GM19438 (cell line): ENCODE measurements around the gene CRAMP1.

Experiments used
- ATAC-seq: cut with Tn5 transposase; IDR thresholded peaks from one replicate; pipeline ENCODE4 v1.9.1; 2021; ENCODE audit warnings: low read depth; ENCODE audit not compliant: unreplicated experiment

The CRAMP1 gene

GRCh38 chr16:1632638-1632970 lies 20.4 kb downstream of the CRAMP1 start:
- no peak for ATAC-seq

- no peak for ATAC-seq
Measured at GRCh38 chr16:1633310-1633709, 21.1 kb downstream of the CRAMP1 start.

DNA sequence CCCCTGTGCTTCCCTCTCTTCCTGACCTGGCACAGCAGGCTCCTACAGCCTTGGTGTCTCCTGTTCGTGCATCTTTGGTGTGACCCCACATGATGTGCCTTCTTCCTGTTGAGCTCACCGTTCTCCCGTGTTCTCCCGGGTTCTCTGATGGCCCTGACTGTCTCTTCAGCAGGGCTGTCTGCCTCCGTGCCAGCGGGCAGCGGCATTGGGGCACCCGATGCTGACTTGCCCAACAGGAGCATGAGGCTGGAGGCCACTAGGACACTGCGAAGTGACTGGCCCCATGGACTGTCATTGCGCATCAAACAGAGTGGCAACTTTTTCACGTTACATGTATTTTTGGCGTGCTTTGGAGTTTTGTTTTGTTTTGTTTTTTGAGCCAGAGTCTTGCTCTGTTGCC lies 22.4 kb downstream of the CRAMP1 start:
- ATAC-seq: no peak

GRCh38 chr16:1635070-1635469 lies 22.9 kb downstream of the CRAMP1 start:
- no peak for ATAC-seq

DNA sequence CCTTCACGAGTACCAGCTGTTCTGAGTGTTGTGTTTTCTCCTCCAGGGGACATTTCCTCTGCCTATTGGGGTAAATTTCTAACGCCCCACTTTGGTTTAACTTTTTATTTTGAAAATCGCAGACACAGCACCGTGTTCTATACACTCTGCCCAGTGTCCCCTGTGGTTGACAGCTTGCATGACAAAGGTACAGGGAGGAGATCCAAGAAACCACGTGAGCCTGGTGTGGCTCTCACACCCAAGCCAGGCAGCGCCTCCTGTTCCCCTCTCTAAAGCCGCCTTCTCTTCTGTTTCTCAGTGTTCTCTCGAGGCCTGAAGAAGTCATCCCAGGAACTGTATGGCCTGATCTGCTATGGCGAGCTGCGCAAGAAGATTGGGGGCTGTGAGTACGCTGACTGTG lies 25.4 kb downstream of the CRAMP1 start:
- no peak for ATAC-seq

GRCh38 chr16:1638757-1639156 lies 26.6 kb downstream of the CRAMP1 start:
- ATAC-seq: no peak

GRCh38 chr16:1639282-1639681 lies 27.1 kb downstream of the CRAMP1 start:
- ATAC-seq: no peak

DNA sequence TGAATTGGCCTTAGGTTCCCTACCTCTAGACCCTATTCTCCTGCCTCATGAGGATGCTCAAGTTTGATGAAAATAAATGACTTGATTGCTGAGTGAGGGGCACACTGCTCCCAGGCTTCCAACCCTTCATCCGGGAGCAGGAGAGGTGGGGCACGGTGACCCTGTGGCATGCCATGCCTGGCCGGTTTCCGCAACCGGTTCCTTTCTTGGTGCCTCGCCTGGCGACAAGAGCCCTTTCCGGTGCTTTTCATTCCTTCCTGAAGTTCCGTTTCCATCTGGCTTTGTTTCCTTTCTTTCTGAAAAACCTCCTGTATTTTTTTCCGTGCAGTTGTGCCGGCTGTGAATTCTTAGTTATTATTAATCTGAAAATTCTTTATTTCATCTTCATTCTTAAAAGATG lies 27.7 kb downstream of the CRAMP1 start:
- ATAC-seq: no peak

GRCh38 chr16:1640261-1640941 lies 28.2 kb downstream of the CRAMP1 start:
- ATAC-seq: no peak

GRCh38 chr16:1641261-1641660 lies 29.1 kb downstream of the CRAMP1 start:
- no peak for ATAC-seq

DNA sequence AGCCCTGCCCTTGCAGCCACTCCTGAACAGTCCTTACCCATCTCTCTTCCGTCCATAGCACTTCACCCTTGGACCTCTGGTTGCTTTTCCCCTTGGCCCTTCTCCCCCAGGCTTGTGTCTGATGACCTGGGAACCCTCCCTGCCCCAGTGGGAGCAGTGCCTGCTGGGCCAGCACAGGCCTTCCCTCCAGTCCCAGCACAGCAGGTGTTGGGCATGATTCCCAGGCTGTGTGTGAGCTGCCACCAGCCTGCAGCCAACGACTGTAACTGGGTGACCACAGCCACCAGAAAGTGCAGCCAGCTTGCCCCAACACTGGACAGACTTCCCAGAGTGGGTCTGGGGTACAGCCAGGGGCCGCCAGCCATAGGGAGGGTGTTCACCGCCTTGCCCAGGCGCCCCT lies 30.0 kb downstream of the CRAMP1 start:
- no peak for ATAC-seq

- ATAC-seq: no peak
Measured at GRCh38 chr16:1642753-1643152, 30.6 kb downstream of the CRAMP1 start.

GRCh38 chr16:1643521-1643920 lies 31.4 kb downstream of the CRAMP1 start:
- ATAC-seq: no peak

GRCh38 chr16:1645914-1646525 lies 33.9 kb downstream of the CRAMP1 start:
- ATAC-seq: no peak

- no peak for ATAC-seq
Measured at GRCh38 chr16:1647856-1648255, 35.7 kb downstream of the CRAMP1 start.

DNA sequence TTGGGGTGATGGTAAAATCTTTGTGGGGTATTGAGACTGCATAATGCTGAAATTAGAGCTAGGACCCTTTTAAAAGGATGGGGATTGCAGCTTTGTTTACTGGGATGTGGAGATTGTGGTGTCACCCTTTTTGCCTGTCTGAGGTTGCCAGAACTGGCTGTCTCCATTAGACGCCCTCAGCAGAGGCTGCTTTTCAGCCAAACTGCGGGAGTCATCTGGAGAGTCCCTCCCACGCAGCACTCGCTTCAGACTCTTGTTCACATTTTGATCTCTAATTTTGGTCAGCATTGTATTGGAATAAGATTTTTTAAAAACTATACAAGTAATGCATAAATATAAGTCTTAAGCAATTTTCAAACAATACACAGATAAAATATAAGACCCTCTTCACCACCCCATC lies 38.0 kb downstream of the CRAMP1 start:
- no peak for ATAC-seq

GRCh38 chr16:1651094-1651973 lies 39.2 kb downstream of the CRAMP1 start:
- ATAC-seq: no peak

GRCh38 chr16:1651974-1652312 lies 39.8 kb downstream of the CRAMP1 start:
- no peak for ATAC-seq

DNA sequence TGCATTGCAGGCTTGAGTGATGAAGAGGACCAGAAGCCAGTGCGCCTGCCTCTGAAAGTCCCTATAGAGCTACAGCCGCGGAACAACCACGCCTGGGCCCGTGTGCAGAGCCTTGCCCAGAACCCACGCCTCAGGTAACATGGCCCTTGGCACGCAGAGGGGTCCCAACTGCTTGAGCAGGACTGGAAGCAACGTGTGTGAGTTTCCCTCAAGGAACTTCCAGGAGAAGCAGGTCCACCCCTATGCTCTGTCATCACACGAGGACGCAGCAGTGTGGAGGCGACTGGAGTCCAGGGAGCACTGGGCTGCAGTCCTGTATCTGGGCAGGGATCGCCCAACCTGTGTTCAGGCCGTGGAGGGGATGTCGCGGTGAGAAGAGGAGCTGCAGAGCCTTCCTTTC lies 40.9 kb downstream of the CRAMP1 start:
- no peak for ATAC-seq

DNA sequence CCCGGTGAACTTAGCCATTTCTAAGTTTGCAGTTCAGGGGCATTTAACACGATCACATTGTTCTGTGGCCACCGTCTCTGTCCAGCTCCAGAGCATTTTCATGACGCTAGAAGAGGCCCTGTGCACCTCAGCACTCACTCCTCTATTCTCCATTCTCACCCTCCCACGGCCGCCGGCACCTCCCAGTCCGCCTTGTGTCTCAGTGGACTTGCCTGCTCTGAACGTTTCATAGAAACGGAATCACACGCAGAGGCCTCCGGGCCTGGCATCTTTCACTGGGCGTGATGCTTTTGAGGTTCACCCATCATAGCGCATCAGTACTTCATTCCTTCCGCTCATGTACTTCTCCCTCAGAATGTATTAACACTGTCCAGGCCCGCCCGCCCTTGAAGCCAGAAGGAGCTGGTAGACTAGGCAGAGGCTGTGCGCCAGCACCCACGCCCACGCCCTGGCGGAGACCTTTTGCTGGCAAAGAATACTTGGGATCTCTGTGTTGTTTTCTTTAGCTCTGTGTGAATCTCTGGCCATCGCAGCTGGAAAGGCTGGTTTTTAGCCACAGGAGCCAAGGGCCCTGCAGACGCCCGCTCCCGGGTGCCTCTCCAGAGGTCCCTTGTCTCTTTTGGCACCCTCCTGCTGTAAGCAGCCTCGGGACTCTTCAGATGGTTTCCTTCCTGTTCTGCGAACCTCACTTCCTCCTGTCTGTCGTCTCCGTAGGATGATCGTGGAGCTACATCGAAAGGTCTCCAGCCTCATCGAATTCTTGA lies 42.5 kb downstream of the CRAMP1 start:
- ATAC-seq: no peak

GRCh38 chr16:1655269-1655807 lies 43.2 kb downstream of the CRAMP1 start:
- no peak for ATAC-seq
